HL-60 (cell line): ENCODE measurements around the gene CNTNAP5.

Experiments used
- DNase-seq, 2 experiments: peaks; one replicate each; pipeline ENCODE4 v3.0.0-alpha.2; 2010 to 2020; ENCODE audit warnings: low read depth in 1 of 2, low spot score in 1 of 2
- H3K27ac ChIP-seq: fragments of 250-450 bp; sonication (Bioruptor Pico); replicated peaks from 2 replicates; pipeline ENCODE4 v1.5.1; 2020; ENCODE audit warnings: mild to moderate bottlenecking, moderate library complexity
- H3K27me3 ChIP-seq: fragments of 250-450 bp; sonication (Bioruptor Pico); 2 replicates; pipeline ENCODE4 v1.5.1; 2021; ENCODE audit warnings: mild to moderate bottlenecking, moderate library complexity; ENCODE audit not compliant: insufficient read depth, poor library complexity, severe bottlenecking
- H3K4me3 ChIP-seq: replicated peaks from 2 replicates; pipeline ENCODE4 v1.5.1; 2011; ENCODE audit warnings: mild to moderate bottlenecking, control low read depth, low read length; ENCODE audit not compliant: insufficient read depth
- CTCF ChIP-seq: IDR thresholded peaks from one replicate; pipeline ENCODE4 v1.5.1; 2011; ENCODE audit warnings: low read length, control low read depth, inconsistent platforms; ENCODE audit not compliant: insufficient read depth
- GABPA ChIP-seq: IDR thresholded peaks from 2 replicates; pipeline ENCODE4 v1.6.1; 2012; ENCODE audit warnings: low read depth
- POLR2AphosphoS5 ChIP-seq: IDR thresholded peaks from 2 replicates; pipeline ENCODE4 v1.6.1; 2012; ENCODE audit warnings: low read depth
- REST ChIP-seq: IDR thresholded peaks from 2 replicates; pipeline ENCODE4 v1.6.1; 2012; ENCODE audit warnings: low read depth; ENCODE audit not compliant: insufficient replicate concordance
- SPI1 ChIP-seq: IDR thresholded peaks from 2 replicates; pipeline ENCODE4 v1.6.1; 2012; ENCODE audit warnings: low read depth, mild to moderate bottlenecking, borderline replicate concordance

The CNTNAP5 gene

GRCh38 chr2:124065636-124066035 lies 40.5 kb downstream of the CNTNAP5 start:
- no peak for TF ChIP-seq CTCF
- no peak for TF ChIP-seq SPI1
- TF ChIP-seq POLR2AphosphoS5: no peak
- no peak for TF ChIP-seq GABPA
- TF ChIP-seq REST: no peak
- DNase-seq: no peak
- H3K4me3 ChIP-seq: no peak overlapping the region
- no peak overlapping the region for H3K27ac ChIP-seq
- H3K27me3 ChIP-seq: no peaks in the 10 kb centered on the region

GRCh38 chr2:124066776-124067175 lies 41.7 kb downstream of the CNTNAP5 start:
- H3K4me3 ChIP-seq: no peak overlapping the region
- no peak for DNase-seq
- no peaks in the 10 kb centered on the region for H3K27me3 ChIP-seq
- TF ChIP-seq SPI1: no peak
- no peak for TF ChIP-seq REST
- TF ChIP-seq GABPA: no peak
- TF ChIP-seq CTCF: no peak
- TF ChIP-seq POLR2AphosphoS5: no peak
- no peak overlapping the region for H3K27ac ChIP-seq

- H3K4me3 ChIP-seq: no peak overlapping the region
- TF ChIP-seq POLR2AphosphoS5 (no peak), SPI1 (no peak), REST (no peak), GABPA (no peak), CTCF (no peak)
- no peak for DNase-seq
- no peaks in the 10 kb centered on the region for H3K27me3 ChIP-seq
- no peak overlapping the region for H3K27ac ChIP-seq
Observed at GRCh38 chr2:124079045-124079444, 54.0 kb downstream of the CNTNAP5 start.
